GM06990 (cell line): ENCODE results near the gene NFX1.

Source experiments
- DNase-seq: peaks from one replicate; pipeline ENCODE4 v3.0.0-alpha.2; 2011; ENCODE audit not compliant: insufficient read length; ENCODE audit errors: extremely low read depth
- H3K27me3 ChIP-seq: replicated peaks from 2 replicates; pipeline ENCODE4 v1.6.0; 2011; ENCODE audit warnings: low read length; ENCODE audit not compliant: control insufficient read depth, insufficient read depth
- H3K36me3 ChIP-seq: 2 replicates; pipeline ENCODE4 v1.5.1; 2011; ENCODE audit warnings: low read length; ENCODE audit not compliant: control insufficient read depth, insufficient read depth
- H3K4me3 ChIP-seq: replicated peaks from 2 replicates; pipeline ENCODE4 v1.5.1; 2011; ENCODE audit warnings: low read depth, mild to moderate bottlenecking, control low read depth, low read length
- CTCF ChIP-seq: IDR thresholded peaks from 2 replicates; pipeline ENCODE4 v1.5.1; 2011; ENCODE audit warnings: low read length, control low read depth, mild to moderate bottlenecking, inconsistent platforms; ENCODE audit not compliant: insufficient read depth, poor library complexity, severe bottlenecking

NFX1 gene

GRCh38 chr9:33270146-33270545 lies 20.2 kb upstream of the NFX1 start:
- Histone ChIP-seq H3K4me3 (no peak overlapping the region), H3K36me3 (peaks cover 13% of the 10 kb centered on the region), H3K27me3 (no peaks in the 10 kb centered on the region)
- no peak for DNase-seq
- no peak for TF ChIP-seq CTCF

- no peaks in the 10 kb centered on the region for H3K27me3 ChIP-seq
- TF ChIP-seq CTCF = no peak
- H3K36me3 ChIP-seq = peaks cover 17% of the 10 kb centered on the region
- H3K4me3 ChIP-seq = no peak overlapping the region
- no peak for DNase-seq
These were observed 18.3 kb upstream of the NFX1 start for GRCh38 chr9:33272061-33272460.

- no peak for DNase-seq
- Histone ChIP-seq H3K4me3 (no peak overlapping the region), H3K36me3 (peaks cover 20% of the 10 kb centered on the region), H3K27me3 (no peaks in the 10 kb centered on the region)
- no peak for TF ChIP-seq CTCF
These were observed 16.9 kb upstream of the NFX1 start for GRCh38 chr9:33273266-33273971.

GRCh38 chr9:33273972-33274328 lies 16.4 kb upstream of the NFX1 start:
- H3K36me3 ChIP-seq = peaks cover 20% of the 10 kb centered on the region
- no peak for TF ChIP-seq CTCF
- DNase-seq = no peak
- no peaks in the 10 kb centered on the region for H3K27me3 ChIP-seq
- H3K4me3 ChIP-seq = no peak overlapping the region

GRCh38 chr9:33277484-33277883 lies 12.8 kb upstream of the NFX1 start:
- TF ChIP-seq CTCF = no peak
- Histone ChIP-seq H3K27me3 (no peaks in the 10 kb centered on the region), H3K36me3 (peaks cover 25% of the 10 kb centered on the region), H3K4me3 (no peak overlapping the region)
- no peak for DNase-seq

GRCh38 chr9:33285502-33285901 lies 4.8 kb upstream of the NFX1 start:
- H3K36me3 ChIP-seq = peaks cover 6% of the 10 kb centered on the region
- no peak overlapping the region for H3K4me3 ChIP-seq
- no peaks in the 10 kb centered on the region for H3K27me3 ChIP-seq
- TF ChIP-seq CTCF = no peak
- DNase-seq = no peak
